SK-N-SH treated with all-trans-retinoic acid at 6 μM for 48 hours (cell line): ENCODE measurements around the gene CASP3.

ENCODE experiments used
- ATAC-seq: fragments of 200-7000 bp; cut with Tn5 transposase; 3 replicates; pipeline ENCODE4 v1.9.1; 2020; ENCODE audit warnings: mild to moderate bottlenecking, moderate library complexity
- ARNTL ChIP-seq: fragments of 450-650 bp; formaldehyde crosslinking; IDR thresholded peaks from 2 replicates; pipeline ENCODE4 v1.5.0; 2020; ENCODE audit warnings: low read depth, mild to moderate bottlenecking, moderate library complexity, borderline replicate concordance
- BACH2 ChIP-seq: fragments of 250-450 bp; sonication (Bioruptor Pico); IDR thresholded peaks from 2 replicates; pipeline ENCODE4 v1.9.0; 2021; ENCODE audit warnings: mild to moderate bottlenecking, borderline replicate concordance
- CSDC2 ChIP-seq: fragments of 250-450 bp; sonication (Bioruptor Pico); IDR thresholded peaks from 2 replicates; pipeline ENCODE4 v1.5.0; 2020; ENCODE audit warnings: mild to moderate bottlenecking, moderate library complexity
- CSRNP3 ChIP-seq: fragments of 250-450 bp; sonication (Bioruptor Pico); IDR thresholded peaks from 2 replicates; pipeline ENCODE4 v1.5.1; 2021; ENCODE audit warnings: mild to moderate bottlenecking, moderate library complexity
- ESRRG ChIP-seq: fragments of 250-450 bp; sonication (Bioruptor Pico); IDR thresholded peaks from 2 replicates; pipeline ENCODE4 v1.6.1; 2021; ENCODE audit warnings: mild to moderate bottlenecking
- GLIS3 ChIP-seq: fragments of 250-450 bp; sonication (Bioruptor Pico); IDR thresholded peaks from 2 replicates; pipeline ENCODE4 v1.5.0; 2020; ENCODE audit warnings: mild to moderate bottlenecking, moderate library complexity
- ISL1 ChIP-seq: fragments of 250-450 bp; sonication (Bioruptor Pico); IDR thresholded peaks from 2 replicates; pipeline ENCODE4 v2.1.2; 2022; ENCODE audit warnings: mild to moderate bottlenecking, moderate library complexity
- OSR1 ChIP-seq: fragments of 250-450 bp; sonication (Bioruptor Pico); IDR thresholded peaks from 2 replicates; pipeline ENCODE4 v1.8.0; 2022; ENCODE audit warnings: moderate library complexity, mild to moderate bottlenecking, inconsistent platforms
- POU6F1 ChIP-seq: fragments of 250-450 bp; sonication (Bioruptor Pico); IDR thresholded peaks from 2 replicates; pipeline ENCODE4 v1.8.0; 2021; ENCODE audit warnings: low read depth, mild to moderate bottlenecking, moderate library complexity, borderline replicate concordance
- PPARA ChIP-seq: fragments of 250-450 bp; sonication (Bioruptor Pico); IDR thresholded peaks from 2 replicates; pipeline ENCODE4 v1.5.0; 2020; ENCODE audit warnings: mild to moderate bottlenecking, borderline replicate concordance
- RARB ChIP-seq: fragments of 250-450 bp; sonication (Bioruptor Pico); IDR thresholded peaks from 2 replicates; pipeline ENCODE4 v1.8.0; 2021; ENCODE audit warnings: mild to moderate bottlenecking, moderate library complexity
- SNAI2 ChIP-seq: fragments of 250-450 bp; sonication (Bioruptor Pico); IDR thresholded peaks from 2 replicates; pipeline ENCODE4 v1.5.0; 2020; ENCODE audit warnings: mild to moderate bottlenecking, moderate library complexity
- TCF4 ChIP-seq: fragments of 250-450 bp; sonication (Bioruptor Pico); IDR thresholded peaks from 2 replicates; pipeline ENCODE4 v1.8.0; 2021; ENCODE audit warnings: mild to moderate bottlenecking, moderate library complexity, borderline replicate concordance
- TOX ChIP-seq: fragments of 250-450 bp; sonication (Bioruptor Pico); IDR thresholded peaks from 2 replicates; pipeline ENCODE4 v1.8.0; 2021; ENCODE audit warnings: mild to moderate bottlenecking, moderate library complexity, borderline replicate concordance
- ZC3H10 ChIP-seq: fragments of 250-450 bp; sonication (Bioruptor Pico); IDR thresholded peaks from 2 replicates; pipeline ENCODE4 v1.5.1; 2021; ENCODE audit warnings: mild to moderate bottlenecking, moderate library complexity
- ZFP3 ChIP-seq: fragments of 250-450 bp; sonication (Bioruptor Pico); IDR thresholded peaks from 2 replicates; pipeline ENCODE4 v1.5.0; 2020; ENCODE audit warnings: mild to moderate bottlenecking, moderate library complexity
- ZFP30 ChIP-seq: fragments of 450-650 bp; formaldehyde crosslinking; IDR thresholded peaks from 2 replicates; pipeline ENCODE4 v1.5.0; 2022; ENCODE audit warnings: mild to moderate bottlenecking, moderate library complexity
- ZNF565 ChIP-seq: fragments of 450-650 bp; formaldehyde crosslinking; conservative IDR thresholded peaks from 2 replicates; pipeline ENCODE4 v1.5.0; 2020; ENCODE audit warnings: low read depth, mild to moderate bottlenecking, moderate library complexity
- ZNF70 ChIP-seq: fragments of 450-650 bp; formaldehyde crosslinking; IDR thresholded peaks from 2 replicates; pipeline ENCODE4 v1.5.0; 2020; ENCODE audit warnings: mild to moderate bottlenecking, moderate library complexity
- ZNF8 ChIP-seq: fragments of 450-650 bp; formaldehyde crosslinking; IDR thresholded peaks from 2 replicates; pipeline ENCODE4 v1.5.0; 2020; ENCODE audit warnings: mild to moderate bottlenecking, moderate library complexity
- TF ChIP-seq, protein P1 (sequence below): fragments of 250-450 bp; sonication (Bioruptor Pico); IDR thresholded peaks from 2 replicates; pipeline ENCODE4 v1.5.0; 2020; ENCODE audit warnings: mild to moderate bottlenecking, moderate library complexity
- TF ChIP-seq, protein P2 (sequence below): fragments of 250-450 bp; sonication (Bioruptor Pico); IDR thresholded peaks from 2 replicates; pipeline ENCODE4 v1.5.1; 2020; ENCODE audit warnings: low read depth, mild to moderate bottlenecking, moderate library complexity

CASP3 gene

DNA sequence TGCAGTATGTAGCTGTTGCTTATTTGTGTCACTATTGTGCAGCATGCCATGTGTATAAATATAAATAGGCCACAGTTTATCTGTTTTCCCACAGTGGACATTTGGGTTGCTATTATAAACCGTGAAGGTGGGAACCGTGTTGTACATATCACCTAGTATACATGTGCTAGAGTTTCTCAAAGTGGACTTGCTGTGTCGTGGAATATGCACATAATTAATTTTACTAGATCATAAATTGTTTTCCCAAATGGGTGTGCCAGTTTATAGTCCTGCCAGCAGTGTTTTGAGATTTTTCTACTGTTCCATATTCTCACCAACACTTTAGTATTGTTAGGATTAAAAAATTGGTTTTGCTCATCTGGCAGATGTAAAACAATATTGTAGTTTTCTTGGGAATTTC lies 38.8 kb upstream of the CASP3 start:
- peak; percentile 39 for ATAC-seq
- TF ChIP-seq ARNTL (CRISPR knock-in tag) (no peak), GLIS3 (CRISPR knock-in tag) (no peak), ZC3H10 (CRISPR knock-in tag) (no peak), BACH2 (CRISPR knock-in tag) (no peak), ZFP30 (CRISPR knock-in tag) (no peak), ISL1 (no peak), CSRNP3 (no peak), ZFP3 (no peak), ZNF8 (CRISPR knock-in tag) (no peak), ZNF70 (CRISPR knock-in tag) (no peak), ESRRG (CRISPR knock-in tag) (no peak), RARB (CRISPR knock-in tag) (no peak), OSR1 (no peak), SNAI2 (no peak), TCF4 (CRISPR knock-in tag) (no peak), CSDC2 (CRISPR knock-in tag) (no peak), PPARA (CRISPR knock-in tag) (no peak)

GRCh38 chr4:184684491-184685189 lies 35.4 kb upstream of the CASP3 start:
- ATAC-seq, result no peak
- TF ChIP-seq BACH2 (CRISPR knock-in tag) (no peak), ZNF565 (CRISPR knock-in tag) (no peak), ESRRG (CRISPR knock-in tag) (no peak), CSDC2 (CRISPR knock-in tag) (no peak)

DNA sequence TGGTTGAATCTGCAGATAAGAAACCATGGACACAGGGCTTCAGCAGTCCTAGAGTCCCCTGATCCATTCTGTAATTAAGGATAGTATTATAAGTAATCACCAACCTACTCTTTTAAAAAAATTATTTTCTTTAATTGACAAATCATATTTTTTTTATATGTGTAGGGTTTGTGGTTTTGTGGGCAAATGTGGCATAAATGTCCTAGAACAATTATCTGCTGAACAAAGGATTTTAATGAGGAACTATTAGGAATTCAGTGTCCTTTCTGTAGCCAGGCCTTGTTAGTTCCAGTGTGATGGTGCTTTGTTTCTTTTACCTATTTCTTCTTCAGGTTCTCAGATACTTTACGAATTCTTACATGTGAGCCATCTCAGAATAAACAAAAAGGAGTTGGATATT lies 32.7 kb upstream of the CASP3 start:
- ATAC-seq, result no peak
- TF ChIP-seq OSR1 (no peak), POU6F1 (no peak), SNAI2 (no peak), PPARA (CRISPR knock-in tag) (no peak), ZNF8 (CRISPR knock-in tag) (no peak), ARNTL (CRISPR knock-in tag) (no peak)

DNA sequence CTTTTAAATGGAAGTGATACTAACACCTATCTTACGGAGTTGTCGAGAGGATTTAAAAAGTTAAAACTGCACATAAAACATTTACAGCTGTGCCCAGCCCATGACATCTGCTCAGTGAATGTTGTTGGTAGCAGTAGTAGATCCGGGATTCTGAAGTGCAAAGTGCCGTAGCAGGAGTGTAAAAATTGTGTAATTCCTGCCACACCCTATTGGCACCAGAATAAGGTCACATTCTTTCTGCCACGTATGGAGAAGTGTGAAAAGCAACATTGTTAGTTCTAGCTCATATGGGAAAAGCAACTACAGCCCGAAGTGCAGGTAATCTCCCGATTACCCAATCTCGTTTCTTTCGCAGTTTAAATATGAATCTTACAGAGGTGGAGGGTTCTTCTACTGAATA lies 31.5 kb upstream of the CASP3 start:
- TF ChIP-seq ZNF8 (CRISPR knock-in tag), result no peak
- no peak for TF ChIP-seq ZNF565 (CRISPR knock-in tag)
- TF ChIP-seq SNAI2, result no peak
- no peak for TF ChIP-seq ZNF70 (CRISPR knock-in tag)
- TF ChIP-seq, protein P1, sequence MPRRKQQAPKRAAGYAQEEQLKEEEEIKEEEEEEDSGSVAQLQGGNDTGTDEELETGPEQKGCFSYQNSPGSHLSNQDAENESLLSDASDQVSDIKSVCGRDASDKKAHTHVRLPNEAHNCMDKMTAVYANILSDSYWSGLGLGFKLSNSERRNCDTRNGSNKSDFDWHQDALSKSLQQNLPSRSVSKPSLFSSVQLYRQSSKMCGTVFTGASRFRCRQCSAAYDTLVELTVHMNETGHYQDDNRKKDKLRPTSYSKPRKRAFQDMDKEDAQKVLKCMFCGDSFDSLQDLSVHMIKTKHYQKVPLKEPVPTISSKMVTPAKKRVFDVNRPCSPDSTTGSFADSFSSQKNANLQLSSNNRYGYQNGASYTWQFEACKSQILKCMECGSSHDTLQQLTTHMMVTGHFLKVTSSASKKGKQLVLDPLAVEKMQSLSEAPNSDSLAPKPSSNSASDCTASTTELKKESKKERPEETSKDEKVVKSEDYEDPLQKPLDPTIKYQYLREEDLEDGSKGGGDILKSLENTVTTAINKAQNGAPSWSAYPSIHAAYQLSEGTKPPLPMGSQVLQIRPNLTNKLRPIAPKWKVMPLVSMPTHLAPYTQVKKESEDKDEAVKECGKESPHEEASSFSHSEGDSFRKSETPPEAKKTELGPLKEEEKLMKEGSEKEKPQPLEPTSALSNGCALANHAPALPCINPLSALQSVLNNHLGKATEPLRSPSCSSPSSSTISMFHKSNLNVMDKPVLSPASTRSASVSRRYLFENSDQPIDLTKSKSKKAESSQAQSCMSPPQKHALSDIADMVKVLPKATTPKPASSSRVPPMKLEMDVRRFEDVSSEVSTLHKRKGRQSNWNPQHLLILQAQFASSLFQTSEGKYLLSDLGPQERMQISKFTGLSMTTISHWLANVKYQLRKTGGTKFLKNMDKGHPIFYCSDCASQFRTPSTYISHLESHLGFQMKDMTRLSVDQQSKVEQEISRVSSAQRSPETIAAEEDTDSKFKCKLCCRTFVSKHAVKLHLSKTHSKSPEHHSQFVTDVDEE, result no peak
- TF ChIP-seq ESRRG (CRISPR knock-in tag), result no peak
- TF ChIP-seq, protein P2, sequence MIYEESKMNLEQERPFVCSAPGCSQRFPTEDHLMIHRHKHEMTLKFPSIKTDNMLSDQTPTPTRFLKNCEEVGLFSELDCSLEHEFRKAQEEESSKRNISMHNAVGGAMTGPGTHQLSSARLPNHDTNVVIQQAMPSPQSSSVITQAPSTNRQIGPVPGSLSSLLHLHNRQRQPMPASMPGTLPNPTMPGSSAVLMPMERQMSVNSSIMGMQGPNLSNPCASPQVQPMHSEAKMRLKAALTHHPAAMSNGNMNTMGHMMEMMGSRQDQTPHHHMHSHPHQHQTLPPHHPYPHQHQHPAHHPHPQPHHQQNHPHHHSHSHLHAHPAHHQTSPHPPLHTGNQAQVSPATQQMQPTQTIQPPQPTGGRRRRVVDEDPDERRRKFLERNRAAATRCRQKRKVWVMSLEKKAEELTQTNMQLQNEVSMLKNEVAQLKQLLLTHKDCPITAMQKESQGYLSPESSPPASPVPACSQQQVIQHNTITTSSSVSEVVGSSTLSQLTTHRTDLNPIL (CRISPR knock-in tag), result no peak
- no peak for TF ChIP-seq ARNTL (CRISPR knock-in tag)
- no peak for TF ChIP-seq OSR1
- TF ChIP-seq ZFP30 (CRISPR knock-in tag), result no peak
- no peak for TF ChIP-seq TCF4 (CRISPR knock-in tag)
- no peak for TF ChIP-seq GLIS3 (CRISPR knock-in tag)
- TF ChIP-seq TOX (CRISPR knock-in tag), result no peak
- ATAC-seq, result no peak
